GM21381 (cell line): ENCODE results near the gene HMCN2.
"Not testable (repeated sequence)": the region's sequence is repeated elsewhere in the genome, so short reads cannot be mapped to it uniquely, and the experiment has no call there.

Experiments
- ATAC-seq: cut with Tn5 transposase; IDR thresholded peaks from one replicate; pipeline ENCODE4 v1.9.1; 2021; ENCODE audit warnings: mild to moderate bottlenecking, moderate library complexity; ENCODE audit not compliant: unreplicated experiment

The HMCN2 gene

DNA sequence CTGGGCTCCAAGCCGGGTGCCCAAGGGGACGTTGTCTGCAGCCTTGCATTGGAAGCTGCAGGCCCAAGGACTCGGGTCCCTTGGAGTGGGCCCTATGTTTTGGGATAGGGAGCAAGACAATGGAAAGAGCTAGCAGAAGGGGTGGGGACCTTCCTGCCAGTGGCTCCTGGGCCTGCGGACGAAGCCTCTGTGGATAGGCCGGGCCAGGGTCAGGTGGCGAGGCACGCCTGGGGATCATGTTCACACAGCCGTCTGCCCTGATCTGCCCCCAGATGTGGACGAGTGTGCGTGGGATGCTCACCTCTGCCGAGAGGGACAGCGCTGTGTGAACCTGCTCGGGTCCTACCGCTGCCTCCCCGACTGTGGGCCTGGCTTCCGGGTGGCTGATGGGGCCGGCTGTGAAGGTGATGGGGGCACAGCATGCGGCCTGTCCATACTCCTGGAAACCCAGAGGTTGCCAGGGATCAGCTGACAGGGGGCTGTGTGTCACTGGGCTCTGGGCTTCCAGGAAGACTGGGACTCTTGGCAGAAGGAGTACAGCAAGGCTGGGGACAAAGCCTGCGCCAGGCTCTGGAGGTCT lies 162.6 kb downstream of the HMCN2 start:
- ATAC-seq: no peak

DNA sequence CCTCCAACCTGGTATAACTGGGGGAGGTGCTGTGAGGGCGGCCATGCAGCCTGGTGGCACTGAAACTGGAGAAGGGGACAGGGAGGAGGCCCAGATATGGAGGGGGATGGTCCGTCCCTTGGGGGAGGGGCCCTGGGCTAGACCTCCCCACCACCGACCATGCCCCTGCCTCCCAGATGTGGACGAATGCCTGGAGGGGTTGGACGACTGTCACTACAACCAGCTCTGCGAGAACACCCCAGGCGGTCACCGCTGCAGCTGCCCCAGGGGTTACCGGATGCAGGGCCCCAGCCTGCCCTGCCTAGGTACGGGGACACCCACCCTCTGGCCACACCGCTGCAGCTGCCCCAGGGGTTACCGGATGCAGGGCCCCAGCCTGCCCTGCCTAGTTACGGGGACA lies 163.8 kb downstream of the HMCN2 start:
- ATAC-seq: no peak

DNA sequence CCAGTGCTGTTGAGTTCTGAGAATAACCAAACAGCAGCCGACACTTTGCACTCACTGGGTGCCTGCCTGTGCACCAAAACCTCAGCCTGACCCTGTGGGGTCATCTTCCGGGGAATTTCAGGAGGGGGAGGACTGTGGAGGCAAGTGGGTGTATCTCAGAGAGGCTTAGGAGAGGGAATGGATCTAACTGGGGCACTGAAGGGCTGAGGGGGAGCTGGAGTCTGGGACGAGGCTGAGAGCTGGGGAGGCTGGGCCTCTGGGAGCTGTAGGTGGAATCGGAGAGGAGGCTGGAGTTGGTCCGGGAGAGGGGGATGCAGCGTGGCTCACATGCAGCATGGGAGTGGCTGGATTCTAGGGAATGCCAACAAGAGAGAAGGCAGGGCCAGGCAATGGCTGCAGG lies 164.3 kb downstream of the HMCN2 start:
- ATAC-seq: no peak

DNA sequence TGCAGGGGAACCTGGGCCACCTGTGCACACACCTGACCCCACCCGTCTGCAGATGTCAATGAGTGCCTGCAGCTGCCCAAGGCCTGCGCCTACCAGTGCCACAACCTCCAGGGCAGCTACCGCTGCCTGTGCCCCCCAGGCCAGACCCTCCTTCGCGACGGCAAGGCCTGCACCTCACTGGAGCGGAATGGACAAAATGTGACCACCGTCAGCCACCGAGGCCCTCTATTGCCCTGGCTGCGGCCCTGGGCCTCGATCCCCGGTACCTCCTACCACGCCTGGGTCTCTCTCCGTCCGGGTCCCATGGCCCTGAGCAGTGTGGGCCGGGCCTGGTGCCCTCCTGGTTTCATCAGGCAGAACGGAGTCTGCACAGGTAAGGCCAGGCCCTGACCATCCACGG lies 164.7 kb downstream of the HMCN2 start:
- ATAC-seq: no peak

DNA sequence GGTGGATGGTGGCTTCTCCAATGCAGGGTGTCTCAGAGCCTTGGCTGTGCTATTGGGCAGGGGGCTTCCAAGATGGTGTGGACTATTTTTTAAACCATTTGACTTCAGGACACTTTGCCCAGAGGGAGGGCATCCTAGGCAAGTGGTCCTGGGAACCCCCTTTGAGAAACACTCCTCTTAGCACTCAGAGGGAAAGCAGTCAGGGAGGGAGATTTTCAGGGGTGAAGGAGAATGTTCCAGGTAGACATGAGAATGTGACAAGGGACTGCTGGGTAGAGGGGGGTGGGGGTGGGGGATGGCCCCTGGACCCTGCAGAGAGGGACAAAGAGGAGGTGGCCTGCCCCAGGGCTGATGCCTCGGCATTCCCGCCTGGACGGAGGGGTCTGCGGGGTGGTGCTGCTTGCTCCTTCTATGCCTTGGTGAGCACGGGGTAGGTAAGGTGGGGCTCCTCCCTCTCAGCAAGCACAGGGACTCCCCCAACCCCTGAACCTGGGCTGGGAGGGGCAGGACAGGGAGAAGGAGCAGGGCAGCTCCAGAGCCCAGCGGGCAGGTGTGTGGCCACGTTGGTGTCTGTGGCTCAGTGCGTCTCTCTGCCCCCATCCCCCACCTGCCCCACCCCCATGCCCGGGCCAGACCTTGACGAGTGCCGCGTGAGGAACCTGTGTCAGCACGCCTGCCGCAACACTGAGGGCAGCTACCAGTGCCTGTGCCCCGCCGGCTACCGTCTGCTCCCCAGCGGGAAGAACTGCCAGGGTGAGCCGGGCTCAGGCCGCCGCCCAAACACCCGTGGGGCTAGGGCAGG lies 165.4 kb downstream of the HMCN2 start:
- no peak for ATAC-seq

DNA sequence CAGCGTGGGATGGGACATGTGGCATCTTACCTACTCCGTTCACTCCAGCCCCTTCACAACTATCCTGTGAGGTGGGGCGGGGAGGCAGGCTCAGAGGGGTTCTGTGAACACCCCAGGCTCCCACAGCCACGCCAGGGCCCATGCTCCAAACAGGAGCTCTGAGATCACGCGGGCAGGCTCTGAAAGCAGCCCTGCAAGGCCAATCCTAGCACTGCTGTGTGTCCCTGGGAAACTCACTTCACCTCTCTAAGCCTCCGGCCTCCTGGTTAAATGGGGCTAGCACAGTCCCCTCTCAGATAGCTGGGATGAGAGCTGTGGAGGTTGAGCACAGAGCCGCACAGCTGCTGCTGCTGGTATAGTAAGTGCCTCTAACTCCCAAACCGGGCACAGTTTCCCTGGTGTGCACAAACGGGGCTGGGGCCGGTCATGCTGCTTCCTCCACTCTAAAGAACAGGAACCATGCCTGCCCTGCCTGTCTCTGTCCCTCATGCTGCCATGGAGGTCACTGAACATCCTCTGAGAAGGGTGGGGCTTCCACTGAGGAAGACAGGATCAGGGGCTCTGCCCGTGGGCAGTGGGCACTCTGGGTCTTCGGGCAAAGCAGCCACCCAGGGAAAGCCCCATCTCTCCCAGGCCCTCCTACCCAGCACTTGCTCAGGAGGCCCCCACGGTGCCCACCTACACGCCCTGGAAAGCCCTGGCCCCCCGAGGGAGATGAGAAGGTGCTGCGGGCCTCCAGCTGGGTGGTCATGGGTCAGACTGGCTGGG lies 166.2 kb downstream of the HMCN2 start:
- ATAC-seq: no peak

DNA sequence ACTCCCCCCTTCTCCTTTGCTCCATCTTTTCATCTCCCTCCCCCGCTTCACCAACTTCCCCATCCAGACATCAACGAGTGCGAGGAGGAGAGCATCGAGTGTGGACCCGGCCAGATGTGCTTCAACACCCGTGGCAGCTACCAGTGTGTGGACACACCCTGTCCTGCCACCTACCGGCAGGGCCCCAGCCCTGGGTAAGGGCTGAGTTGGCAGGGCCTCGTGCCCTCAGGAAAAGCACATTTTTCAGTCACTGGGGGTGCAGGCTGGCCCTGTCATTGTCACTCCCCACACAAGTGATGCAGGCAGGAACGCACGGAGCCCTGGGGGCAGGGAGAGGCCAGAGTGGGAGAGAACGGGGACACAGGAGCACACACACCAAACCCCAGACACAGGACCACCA lies 166.8 kb downstream of the HMCN2 start:
- ATAC-seq: no peak

DNA sequence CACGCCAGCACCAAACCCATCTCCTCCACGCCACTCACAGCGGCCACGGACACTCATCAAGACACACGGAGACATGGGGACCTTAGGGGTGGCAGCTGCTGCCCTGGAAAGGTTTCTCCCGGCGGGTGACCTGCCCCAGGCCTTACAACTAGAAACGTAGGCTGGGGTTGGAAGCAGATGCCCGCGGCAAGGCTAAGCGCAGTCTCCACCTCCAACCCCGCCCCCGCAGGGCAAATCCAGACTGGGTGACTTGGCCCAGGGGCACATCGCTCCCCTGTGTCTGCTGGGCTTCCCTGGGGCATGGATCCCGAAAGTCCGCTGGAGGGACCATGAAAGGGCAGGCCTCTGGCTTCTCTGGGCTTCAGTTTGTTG lies 167.2 kb downstream of the HMCN2 start:
- no peak for ATAC-seq

DNA sequence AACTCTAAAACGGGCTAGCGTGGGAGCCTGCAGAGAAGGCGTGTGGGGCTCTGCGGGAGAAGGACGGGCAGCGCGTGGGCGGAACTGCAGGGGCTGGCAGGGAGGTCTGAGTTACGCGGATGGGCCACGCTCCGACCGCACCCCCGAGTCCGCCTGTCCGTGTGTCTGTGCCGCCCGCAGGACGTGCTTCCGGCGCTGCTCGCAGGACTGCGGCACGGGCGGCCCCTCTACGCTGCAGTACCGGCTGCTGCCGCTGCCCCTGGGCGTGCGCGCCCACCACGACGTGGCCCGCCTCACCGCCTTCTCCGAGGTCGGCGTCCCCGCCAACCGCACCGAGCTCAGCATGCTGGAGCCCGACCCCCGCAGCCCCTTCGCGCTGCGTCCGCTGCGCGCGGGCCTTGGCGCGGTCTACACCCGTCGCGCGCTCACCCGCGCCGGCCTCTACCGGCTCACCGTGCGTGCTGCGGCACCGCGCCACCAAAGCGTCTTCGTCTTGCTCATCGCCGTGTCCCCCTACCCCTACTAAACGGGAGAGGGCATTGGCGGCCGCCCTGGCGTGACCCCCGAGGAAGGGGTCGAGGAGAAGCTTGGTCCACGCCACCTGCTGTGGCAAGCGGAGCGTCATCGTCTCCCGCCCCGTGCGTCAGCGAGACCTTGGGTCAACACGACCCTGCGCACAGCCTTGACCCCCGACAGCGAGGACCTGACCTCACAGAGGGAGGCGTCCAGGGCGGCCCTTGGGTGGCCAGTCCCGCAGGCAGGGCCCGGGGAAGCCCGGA lies 167.8 kb downstream of the HMCN2 start:
- ATAC-seq: no peak

DNA sequence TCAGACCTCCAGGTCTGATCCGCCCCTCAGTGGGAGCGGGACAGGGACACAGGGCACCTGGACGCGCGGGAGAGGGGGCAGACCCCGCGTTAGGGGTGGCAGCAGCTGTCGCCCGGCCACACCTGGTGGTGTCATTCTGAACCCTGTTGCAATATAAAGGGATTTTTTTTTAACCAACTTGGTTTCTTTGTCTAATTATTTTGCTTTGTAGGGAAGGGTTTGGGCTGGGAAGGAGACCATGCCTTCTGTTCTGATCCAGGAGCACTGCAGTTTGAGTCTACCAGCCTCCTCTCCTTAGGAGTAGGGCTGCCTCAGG lies 168.3 kb downstream of the HMCN2 start:
- no peak for ATAC-seq

DNA sequence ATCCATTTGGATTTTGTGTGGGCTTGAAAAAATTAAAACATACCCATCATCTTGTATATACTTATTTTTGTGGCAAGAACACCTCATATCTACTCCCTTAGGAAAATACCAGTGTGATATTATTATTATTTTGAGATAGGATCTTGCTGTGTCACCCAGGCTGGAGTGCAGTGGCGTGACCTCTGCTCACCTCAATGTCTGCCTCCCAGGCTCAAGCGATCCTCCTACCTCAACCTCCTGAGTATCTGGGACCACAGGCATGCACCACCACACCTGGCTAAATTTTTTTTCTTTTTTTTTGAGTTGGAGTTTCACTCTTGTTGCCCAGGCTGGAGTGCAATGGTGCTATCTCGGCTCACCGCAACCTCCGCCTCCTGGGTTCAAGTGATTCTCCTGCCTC lies 169.1 kb downstream of the HMCN2 start:
- not testable (repeated sequence) for ATAC-seq

DNA sequence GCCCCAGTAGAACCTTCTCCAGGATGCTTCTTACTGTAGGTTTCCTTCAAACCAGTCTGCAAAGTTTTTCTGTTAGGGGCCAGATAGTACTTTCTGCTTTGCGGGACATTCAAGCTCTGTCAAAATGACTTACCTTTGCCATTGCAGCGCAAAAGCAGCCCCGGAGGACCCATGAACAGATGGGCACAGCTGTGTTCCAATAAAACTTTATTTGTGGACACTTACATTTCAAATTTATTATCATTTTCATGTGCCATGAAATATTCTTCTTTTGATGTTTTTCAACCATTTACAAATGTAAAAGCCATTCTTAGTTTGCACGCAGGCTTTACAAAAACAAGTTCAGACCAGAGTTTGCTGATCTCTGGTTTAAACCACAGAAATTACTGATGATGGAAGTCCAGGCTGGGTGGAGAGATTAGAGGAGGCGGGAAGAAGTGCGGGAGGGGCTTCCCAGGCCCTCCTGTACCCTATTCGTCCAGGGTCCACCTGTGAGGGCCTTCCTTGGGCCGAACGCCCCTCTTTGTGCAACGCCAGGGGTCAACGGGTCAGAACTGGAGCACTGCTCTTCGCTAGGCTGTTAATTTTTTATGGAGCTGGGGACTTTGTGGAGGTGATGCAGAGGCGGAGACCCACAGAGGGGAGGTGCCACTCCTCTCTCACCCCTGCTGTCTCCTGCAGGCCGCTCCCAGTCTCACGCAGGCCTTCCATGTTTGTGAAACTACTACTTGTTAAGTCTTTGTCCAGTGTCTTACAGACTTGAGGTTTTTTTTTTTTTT lies 171.6 kb downstream of the HMCN2 start:
- ATAC-seq: no peak

DNA sequence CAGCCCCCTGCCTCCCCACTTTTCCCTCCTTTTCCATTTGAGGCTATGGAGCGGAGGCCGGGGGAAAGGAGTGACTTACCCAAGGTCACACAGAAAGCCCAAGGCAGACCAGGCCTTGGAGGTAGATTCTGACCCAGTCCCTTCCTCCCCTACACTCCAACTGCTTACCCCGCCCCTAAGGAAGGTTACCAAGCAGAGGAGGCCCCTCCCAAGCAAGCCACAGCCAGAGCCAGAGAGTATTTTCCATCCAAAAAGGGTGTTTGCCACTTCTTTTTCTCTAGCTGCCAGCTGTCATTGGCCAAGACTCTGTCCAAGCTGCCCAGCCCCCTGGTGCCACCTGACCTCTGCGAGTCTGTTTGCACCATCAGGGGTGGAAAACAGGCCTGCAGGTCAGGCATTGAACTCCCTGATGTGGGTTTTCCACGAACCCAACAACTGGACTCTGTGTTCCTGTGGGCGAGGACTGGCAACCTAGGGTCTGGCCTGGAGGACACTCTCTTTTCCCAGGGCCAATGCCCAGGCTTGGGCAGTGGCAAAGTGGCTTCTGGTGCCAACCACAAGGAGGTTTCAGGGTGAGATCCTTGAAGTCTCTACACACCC lies 172.9 kb downstream of the HMCN2 start:
- ATAC-seq: no peak

DNA sequence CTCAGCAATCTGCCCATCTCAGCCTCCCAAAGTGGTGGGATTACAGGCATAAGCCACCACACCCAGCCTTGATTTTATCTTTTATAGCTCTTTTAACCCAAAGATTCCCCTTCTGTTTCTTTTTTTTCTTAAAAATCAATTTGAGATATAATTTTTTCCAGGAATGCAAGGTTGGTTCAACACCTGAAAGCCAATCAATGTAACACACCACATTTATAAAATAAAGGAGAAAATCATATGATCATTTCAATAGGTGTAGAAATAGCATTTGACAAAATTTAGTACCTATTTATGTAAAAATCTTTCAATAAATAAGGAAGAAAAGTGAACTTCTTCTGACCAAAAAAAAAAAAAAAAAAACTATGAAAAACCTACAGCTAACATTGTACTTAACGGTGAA lies 175.5 kb downstream of the HMCN2 start:
- no peak for ATAC-seq

DNA sequence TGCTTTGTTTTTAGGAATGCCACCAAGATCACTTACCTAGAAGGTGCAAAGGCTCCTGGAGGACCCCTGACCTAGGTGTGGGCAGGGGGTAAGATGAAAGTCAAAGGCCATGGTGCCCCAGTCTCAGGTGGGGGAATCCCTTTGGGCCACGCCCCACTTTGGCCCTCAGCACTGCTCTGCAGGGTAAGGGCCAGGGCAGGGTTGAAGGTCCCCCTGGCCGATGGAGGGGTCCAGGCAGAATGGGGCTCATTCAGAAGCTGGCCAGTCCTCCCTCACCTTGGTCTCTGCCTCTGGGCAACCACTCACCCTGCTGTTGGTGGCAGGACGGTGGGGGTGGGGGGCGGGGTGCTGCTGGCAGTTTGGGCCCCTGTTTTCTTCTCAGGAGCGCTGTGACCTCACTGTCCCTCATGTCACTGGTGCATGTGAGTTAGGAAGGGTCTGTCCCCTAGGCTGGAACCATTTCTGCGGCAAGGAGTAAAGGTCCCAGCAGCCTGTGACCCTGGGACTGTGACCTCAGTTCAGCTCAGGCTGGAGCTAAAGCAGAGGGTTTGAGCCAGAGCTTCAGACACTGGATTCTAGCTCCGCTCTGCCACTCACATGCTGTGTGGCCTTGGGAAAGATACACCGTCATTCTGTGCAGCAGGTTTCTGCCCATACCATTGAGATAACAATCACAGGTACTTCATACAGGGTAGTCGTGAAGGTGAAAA lies 177.3 kb downstream of the HMCN2 start:
- no peak for ATAC-seq

DNA sequence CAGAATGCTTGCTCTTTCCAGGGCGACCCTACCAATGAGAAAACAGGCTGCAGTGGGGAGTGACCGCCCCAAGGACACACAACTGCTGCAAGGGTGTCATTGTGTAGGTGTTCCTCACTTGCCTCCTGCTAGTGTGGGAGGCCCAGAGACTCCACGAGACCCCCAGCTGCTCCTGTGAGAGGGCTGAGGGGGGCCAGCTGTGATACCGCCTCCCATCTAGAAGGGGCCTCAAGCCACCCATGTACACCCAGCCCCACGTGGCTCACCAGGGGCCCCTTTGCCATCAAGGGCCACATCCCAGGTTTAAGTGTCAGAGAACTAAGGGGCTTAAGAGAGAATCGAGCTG lies 177.9 kb downstream of the HMCN2 start:
- ATAC-seq: no peak

DNA sequence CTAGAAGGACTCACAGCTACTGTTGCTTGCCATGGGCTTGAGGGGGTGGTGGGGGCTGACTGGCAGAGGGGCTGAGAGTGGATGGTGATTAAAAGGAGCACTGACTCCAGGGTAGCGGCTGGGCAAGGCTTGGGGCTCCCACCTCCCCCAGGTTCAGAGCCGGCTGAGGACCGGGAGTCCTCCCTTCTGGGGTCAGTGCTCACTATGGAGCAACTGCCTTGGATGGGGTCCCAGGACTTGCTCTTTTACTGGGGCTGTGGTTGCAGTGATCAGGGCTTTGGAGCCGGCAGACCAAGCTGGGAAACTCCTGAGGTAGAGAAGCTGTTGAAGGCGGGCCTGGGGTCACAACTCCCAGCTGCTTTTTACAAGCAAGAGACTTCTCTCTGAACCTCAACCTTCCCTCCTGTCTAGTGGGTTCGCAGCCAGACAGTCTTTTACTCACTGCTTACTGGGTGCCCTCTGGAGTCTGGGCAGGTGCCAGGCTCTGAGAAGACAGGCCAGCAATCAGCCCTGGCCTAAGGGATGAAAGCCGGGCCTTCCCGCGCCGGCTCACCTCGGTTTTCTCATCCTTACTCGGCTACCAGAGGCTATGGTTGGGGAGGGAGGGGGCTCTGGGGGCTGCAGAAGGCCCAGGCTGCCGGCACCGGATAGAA lies 178.4 kb downstream of the HMCN2 start:
- ATAC-seq: no peak

DNA sequence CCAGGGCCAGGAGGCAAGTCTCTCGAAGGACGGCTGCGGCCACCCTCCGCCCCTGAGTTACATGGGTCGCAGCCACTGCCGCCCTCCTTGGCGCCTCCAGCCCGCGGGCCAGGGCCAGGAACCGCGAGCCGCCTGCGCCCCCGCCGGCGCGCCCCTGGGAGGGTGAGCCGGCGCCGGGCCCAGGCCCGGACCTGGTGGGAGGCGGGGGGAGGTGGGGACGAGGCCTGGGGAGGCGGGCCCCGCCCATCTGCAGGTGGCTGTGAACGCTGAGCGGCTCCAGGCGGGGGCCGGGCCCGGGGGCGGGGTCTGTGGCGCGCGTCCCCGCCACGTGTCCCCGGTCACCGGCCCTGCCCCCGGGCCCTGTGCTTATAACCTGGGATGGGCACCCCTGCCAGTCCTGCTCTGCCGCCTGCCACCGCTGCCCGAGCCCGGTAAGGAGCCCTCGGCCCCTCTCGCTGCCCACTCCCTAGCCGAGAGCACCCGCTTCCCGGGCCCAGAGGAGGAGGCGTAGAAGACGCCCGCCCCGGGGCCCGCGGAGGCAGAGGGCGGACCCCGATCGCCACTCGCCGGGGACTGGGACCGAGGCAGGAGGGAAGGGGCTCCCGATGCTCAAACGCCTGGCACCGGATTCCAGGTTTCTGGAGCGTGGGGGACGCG lies 179.1 kb downstream of the HMCN2 start, which contains the start of gene ASS1:
Gene ASS1 (plus strand): TSS at position 397 of the 657 bp plus-strand sequence. CDS start 7,268 bp downstream, outside the sequence.
- no peak for ATAC-seq
